Endodermal cell (in vitro differentiated cells): Measurements from ENCODE around the gene SLC25A23. TPM values are rescaled to one million over a fixed set of nuclear protein-coding genes. Genes with fewer than 3 reads are reported as not detected.

Experiments used
- DNase-seq: peaks from one replicate; pipeline ENCODE4 v3.0.0-alpha.2; 2017
- H3K27ac ChIP-seq: 2 replicates; pipeline ENCODE4 v1.5.1; 2013; ENCODE audit warnings: mild to moderate bottlenecking, low read depth, low read length, moderate library complexity
- H3K27me3 ChIP-seq: 2 replicates; pipeline ENCODE4 v1.6.1; 2013; ENCODE audit warnings: mild to moderate bottlenecking, low read length, moderate library complexity; ENCODE audit not compliant: insufficient read depth, control insufficient read depth, poor library complexity, severe bottlenecking
- H3K36me3 ChIP-seq: 2 replicates; pipeline ENCODE4 v1.7.0; 2013; ENCODE audit warnings: mild to moderate bottlenecking, low read length, moderate library complexity; ENCODE audit not compliant: control insufficient read depth, insufficient read depth
- H3K4me1 ChIP-seq: one replicate; pipeline ENCODE4 v1.7.0; 2013; ENCODE audit warnings: low read length; ENCODE audit not compliant: control insufficient read depth, insufficient read depth
- H3K4me3 ChIP-seq: 2 replicates; pipeline ENCODE4 v1.5.1; 2013; ENCODE audit warnings: mild to moderate bottlenecking, low read length, moderate library complexity
- H3K9ac ChIP-seq: 2 replicates; pipeline ENCODE4 v1.6.1; 2013; ENCODE audit warnings: mild to moderate bottlenecking, low read length, moderate library complexity; ENCODE audit not compliant: poor library complexity, severe bottlenecking; ENCODE audit errors: extremely low read depth
- H3K9me3 ChIP-seq: 2 replicates; pipeline ENCODE4 v1.6.1; 2013; ENCODE audit warnings: mild to moderate bottlenecking, low read length, moderate library complexity; ENCODE audit not compliant: control insufficient read depth
- H3K27ac Mint-ChIP-seq: 2 replicates; pipeline ENCODE4 v1.8.0; 2020; ENCODE audit warnings: mixed read lengths
- H3K27me3 Mint-ChIP-seq: 2 replicates; pipeline ENCODE4 v1.8.0; 2021; ENCODE audit warnings: mild to moderate bottlenecking, mixed read lengths; ENCODE audit not compliant: insufficient read depth
- H3K36me3 Mint-ChIP-seq: 2 replicates; pipeline ENCODE4 v1.8.0; 2020; ENCODE audit warnings: low read depth, mixed read lengths
- H3K4me1 Mint-ChIP-seq: 2 replicates; pipeline ENCODE4 v1.8.0; 2020; ENCODE audit warnings: mixed read lengths
- H3K4me3 Mint-ChIP-seq: 2 replicates; pipeline ENCODE4 v1.8.0; 2020; ENCODE audit warnings: mild to moderate bottlenecking, moderate library complexity, mixed read lengths
- H3K9me3 Mint-ChIP-seq: 2 replicates; pipeline ENCODE4 v1.8.0; 2020; ENCODE audit warnings: mild to moderate bottlenecking, mixed read lengths
- WGBS, 2 experiments: methylation state at CpG; one replicate each; pipeline versions ENCODE4 v1.1.5 to v1.1.7; 2013; ENCODE audit warnings: missing lambda C conversion rate in 2 of 2, mixed read lengths in 1 of 2; ENCODE audit not compliant: insufficient coverage in 1 of 2, insufficient read length in 1 of 2; 5-methylcytosine and 5-hydroxymethylcytosine counted together
- total RNA-seq, 2 donors: library from RNA; stranded (reverse); fragmentation: NEBNext Ultra II Directional in 1 of 2; extraction: Animal tissue kit (Norgen Biotek cat#: 25700) in 1 of 2; gene quantifications; 2 replicates in 1 of 2; 3 replicates in 1 of 2; pipeline ENCODE4 v1.2.1, GENCODE V29; 2021
- TF ChIP-seq, protein P1 (sequence below): fragments of 200-600 bp; sonication (generic); conservative IDR thresholded peaks from 2 replicates; pipeline ENCODE4 v1.5.0; 2021; ENCODE audit warnings: antibody characterized with exemption, mild to moderate bottlenecking

The SLC25A23 gene
- total RNA-seq, 2 donors from 2014 or later: 34.9 to 39.5 TPM

DNA sequence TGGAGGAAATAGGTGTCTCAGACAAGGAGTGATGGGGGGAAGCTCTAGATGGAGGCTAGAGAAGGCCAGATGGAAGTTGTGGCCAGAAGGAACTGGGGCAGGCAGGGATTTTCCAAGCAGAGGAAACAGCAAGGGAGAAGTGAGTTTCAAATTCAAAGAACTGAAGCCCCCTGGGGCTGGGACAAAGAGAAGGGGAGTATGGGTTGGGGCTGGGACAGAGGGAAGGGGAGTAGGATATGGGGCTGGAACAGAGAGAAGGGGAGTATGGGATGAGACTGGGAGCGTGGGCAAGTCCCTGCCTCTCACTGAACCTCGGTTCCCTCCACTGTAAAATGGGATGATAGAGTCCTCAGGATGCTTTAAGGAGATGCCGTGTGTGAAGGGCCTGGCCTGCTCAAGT is 64.8 kb downstream of the SLC25A23 start:
- H3K27ac ChIP-seq: no peak overlapping the region
- WGBS, 2 experiments: 82 to 84% methylated on average over 3 of the region's 3 CpGs
- H3K9me3 Mint-ChIP-seq: no peaks in the 10 kb centered on the region
- H3K9ac ChIP-seq: no peak overlapping the region
- peaks cover 12% of the 10 kb centered on the region for H3K4me1 Mint-ChIP-seq
- no peaks in the 10 kb centered on the region for H3K27me3 Mint-ChIP-seq
- H3K4me3 ChIP-seq: no peak overlapping the region
- H3K4me1 ChIP-seq: no peaks in the 10 kb centered on the region
- peak; percentile 39 for DNase-seq
- TF ChIP-seq, protein P1, sequence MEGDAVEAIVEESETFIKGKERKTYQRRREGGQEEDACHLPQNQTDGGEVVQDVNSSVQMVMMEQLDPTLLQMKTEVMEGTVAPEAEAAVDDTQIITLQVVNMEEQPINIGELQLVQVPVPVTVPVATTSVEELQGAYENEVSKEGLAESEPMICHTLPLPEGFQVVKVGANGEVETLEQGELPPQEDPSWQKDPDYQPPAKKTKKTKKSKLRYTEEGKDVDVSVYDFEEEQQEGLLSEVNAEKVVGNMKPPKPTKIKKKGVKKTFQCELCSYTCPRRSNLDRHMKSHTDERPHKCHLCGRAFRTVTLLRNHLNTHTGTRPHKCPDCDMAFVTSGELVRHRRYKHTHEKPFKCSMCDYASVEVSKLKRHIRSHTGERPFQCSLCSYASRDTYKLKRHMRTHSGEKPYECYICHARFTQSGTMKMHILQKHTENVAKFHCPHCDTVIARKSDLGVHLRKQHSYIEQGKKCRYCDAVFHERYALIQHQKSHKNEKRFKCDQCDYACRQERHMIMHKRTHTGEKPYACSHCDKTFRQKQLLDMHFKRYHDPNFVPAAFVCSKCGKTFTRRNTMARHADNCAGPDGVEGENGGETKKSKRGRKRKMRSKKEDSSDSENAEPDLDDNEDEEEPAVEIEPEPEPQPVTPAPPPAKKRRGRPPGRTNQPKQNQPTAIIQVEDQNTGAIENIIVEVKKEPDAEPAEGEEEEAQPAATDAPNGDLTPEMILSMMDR: no peak
- H3K36me3 ChIP-seq: peaks cover 13% of the 10 kb centered on the region
- H3K4me3 Mint-ChIP-seq: no peak overlapping the region
- peaks cover 9% of the 10 kb centered on the region for H3K36me3 Mint-ChIP-seq
- no peaks in the 10 kb centered on the region for H3K27me3 ChIP-seq
- no peaks in the 10 kb centered on the region for H3K9me3 ChIP-seq
- H3K27ac Mint-ChIP-seq: peak overlapping the region; percentile 65

DNA sequence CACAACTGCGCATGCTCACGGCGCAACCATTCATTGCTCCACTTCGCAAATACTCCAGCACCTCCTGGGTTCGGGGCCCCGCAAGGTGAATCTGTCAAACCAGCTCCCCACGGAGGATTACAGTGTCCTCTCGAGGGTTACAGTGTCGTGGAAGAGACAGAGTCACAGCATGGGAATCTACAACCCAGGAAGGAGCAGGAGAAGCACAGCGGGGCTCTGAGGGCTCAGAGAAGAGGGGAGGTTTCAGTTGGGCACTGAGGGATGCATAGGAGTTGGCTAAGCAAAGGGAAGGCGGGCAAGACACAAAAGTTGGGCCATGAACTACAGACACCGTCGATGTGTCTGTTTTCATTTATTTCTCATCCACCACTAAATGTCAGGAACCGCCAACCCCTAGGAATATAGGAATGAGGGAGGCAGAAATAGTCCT is 65.6 kb downstream of the SLC25A23 start:
- peak overlapping the region; percentile 95 for H3K4me3 Mint-ChIP-seq
- H3K27me3 Mint-ChIP-seq: no peaks in the 10 kb centered on the region
- H3K27ac Mint-ChIP-seq: peak overlapping the region; percentile 96
- Histone ChIP-seq H3K9me3 (no peaks in the 10 kb centered on the region), H3K36me3 (peaks cover 19% of the 10 kb centered on the region), H3K9ac (peak overlapping the region; percentile 90), H3K27me3 (no peaks in the 10 kb centered on the region), H3K4me1 (no peaks in the 10 kb centered on the region), H3K4me3 (peak overlapping the region; percentile 99), H3K27ac (peak overlapping the region; percentile 93)
- DNase-seq: no peak
- TF ChIP-seq, protein P1: no peak
- peaks cover 12% of the 10 kb centered on the region for H3K4me1 Mint-ChIP-seq
- peaks cover 14% of the 10 kb centered on the region for H3K36me3 Mint-ChIP-seq
- no peaks in the 10 kb centered on the region for H3K9me3 Mint-ChIP-seq
- WGBS, 2 experiments: 14 to 15% methylated on average over 9 to 14 of the region's 14 CpGs

DNA sequence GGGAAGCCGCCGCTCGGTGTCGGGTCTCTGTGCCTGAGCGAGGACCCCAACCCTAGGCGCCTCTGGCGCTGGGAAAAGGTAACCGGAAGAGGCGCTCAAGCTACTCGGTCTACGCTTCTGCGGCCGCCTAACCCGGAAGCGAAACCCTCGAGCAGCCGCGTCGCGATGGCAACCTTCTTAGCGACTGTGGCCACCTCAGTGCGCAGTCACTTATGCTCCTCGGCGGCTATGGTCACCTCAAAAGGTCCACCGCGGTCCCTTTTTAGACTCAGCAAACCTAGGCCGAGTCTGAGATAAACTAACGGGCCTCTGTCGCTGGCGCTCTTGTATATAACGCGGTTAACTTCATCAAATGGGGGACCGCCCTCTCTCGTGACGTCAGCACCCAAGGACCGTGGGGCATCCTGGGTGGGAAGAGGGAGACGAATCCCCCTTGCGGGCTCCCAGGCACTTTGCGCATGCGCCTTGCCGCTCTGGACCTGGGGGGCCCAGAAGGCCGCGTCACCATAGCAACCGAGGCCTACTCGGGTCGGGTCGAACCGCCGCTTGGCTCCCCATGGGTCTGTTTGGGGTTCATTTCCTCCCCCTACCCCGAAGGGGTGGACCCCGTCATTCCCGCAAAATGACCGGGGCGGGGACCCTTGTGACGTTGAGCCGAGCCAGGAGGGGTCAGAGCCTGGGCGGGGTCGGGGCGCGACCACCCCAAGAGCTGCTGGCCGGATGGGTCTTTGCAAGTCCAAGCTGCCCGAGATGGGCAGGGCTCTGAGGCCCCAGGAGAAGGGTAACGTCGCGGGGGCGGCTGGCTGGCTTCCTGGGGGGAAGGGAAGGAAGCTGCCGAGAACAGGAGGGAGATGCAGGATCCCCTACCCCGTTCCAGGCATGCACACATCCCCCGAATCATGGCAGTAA is 66.3 kb downstream of the SLC25A23 start, which contains the start of gene GTF2F1:
TSS of gene GTF2F1 (minus strand) at position 91 of the 909 bp plus-strand sequence. CDS start 169 bp downstream, outside the sequence.
- Mint-ChIP-seq H3K36me3 (peaks cover 17% of the 10 kb centered on the region), H3K27ac (peak within 1 kb of the TSS; percentile 96), H3K27me3 (no peaks in the 10 kb centered on the region), H3K4me3 (peak within 1 kb of the TSS; percentile 95), H3K9me3 (no peaks in the 10 kb centered on the region), H3K4me1 (peaks cover 12% of the 10 kb centered on the region)
- peak; percentile 96 for DNase-seq
- H3K4me1 ChIP-seq: no peaks in the 10 kb centered on the region
- 0 to 1% methylated on average over 40 to 69 of the region's 69 CpGs for WGBS, 2 experiments
- peak within 1 kb of the TSS; percentile 99 for H3K4me3 ChIP-seq
- H3K27me3 ChIP-seq: no peaks in the 10 kb centered on the region
- TF ChIP-seq, protein P1: peak; percentile 45
- H3K9me3 ChIP-seq: no peaks in the 10 kb centered on the region
- peak within 1 kb of the TSS; percentile 90 for H3K9ac ChIP-seq
- H3K36me3 ChIP-seq: peaks cover 24% of the 10 kb centered on the region
- peak within 1 kb of the TSS; percentile 93 for H3K27ac ChIP-seq
